ENCODE data around the gene TMEM138. TPM values are rescaled to one million over a fixed set of nuclear protein-coding genes. Genes with fewer than 3 reads are reported as not detected.
"Not testable (repeated sequence)": the region's sequence is repeated elsewhere in the genome, so short reads cannot be mapped to it uniquely, and the experiment has no call there.

Gene TMEM138
- total RNA-seq, 1 donor from 2014 or later: 38.8 TPM

GRCh38 chr11:61380884-61381283, 18.7 kb downstream of the TMEM138 start:
- TF ChIP-seq, protein P1, sequence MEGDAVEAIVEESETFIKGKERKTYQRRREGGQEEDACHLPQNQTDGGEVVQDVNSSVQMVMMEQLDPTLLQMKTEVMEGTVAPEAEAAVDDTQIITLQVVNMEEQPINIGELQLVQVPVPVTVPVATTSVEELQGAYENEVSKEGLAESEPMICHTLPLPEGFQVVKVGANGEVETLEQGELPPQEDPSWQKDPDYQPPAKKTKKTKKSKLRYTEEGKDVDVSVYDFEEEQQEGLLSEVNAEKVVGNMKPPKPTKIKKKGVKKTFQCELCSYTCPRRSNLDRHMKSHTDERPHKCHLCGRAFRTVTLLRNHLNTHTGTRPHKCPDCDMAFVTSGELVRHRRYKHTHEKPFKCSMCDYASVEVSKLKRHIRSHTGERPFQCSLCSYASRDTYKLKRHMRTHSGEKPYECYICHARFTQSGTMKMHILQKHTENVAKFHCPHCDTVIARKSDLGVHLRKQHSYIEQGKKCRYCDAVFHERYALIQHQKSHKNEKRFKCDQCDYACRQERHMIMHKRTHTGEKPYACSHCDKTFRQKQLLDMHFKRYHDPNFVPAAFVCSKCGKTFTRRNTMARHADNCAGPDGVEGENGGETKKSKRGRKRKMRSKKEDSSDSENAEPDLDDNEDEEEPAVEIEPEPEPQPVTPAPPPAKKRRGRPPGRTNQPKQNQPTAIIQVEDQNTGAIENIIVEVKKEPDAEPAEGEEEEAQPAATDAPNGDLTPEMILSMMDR (IDR thresholded peaks at IDR 0.05; ENCODE audit: insufficient read depth, low read length, poor library complexity, severe bottlenecking): no peak
- Histone ChIP-seq H3K36me3 (ENCODE audit: control insufficient read depth, insufficient read depth, low read length) (no peaks in the 10 kb centered on the region), H3K27me3 (ENCODE audit: control insufficient read depth, insufficient read depth, low read length) (no peaks in the 10 kb centered on the region), H3K4me3 (ENCODE audit: low read depth, low read length) (no peak overlapping the region)
- no peak for DNase-seq (ENCODE audit: low read depth)

GRCh38 chr11:61383859-61384258, 21.7 kb downstream of the TMEM138 start:
- not testable (repeated sequence) for H3K36me3 ChIP-seq (ENCODE audit: control insufficient read depth, insufficient read depth, low read length); DNase-seq (ENCODE audit: low read depth); H3K4me3 ChIP-seq (ENCODE audit: low read depth, low read length); H3K27me3 ChIP-seq (ENCODE audit: control insufficient read depth, insufficient read depth, low read length)

DNA sequence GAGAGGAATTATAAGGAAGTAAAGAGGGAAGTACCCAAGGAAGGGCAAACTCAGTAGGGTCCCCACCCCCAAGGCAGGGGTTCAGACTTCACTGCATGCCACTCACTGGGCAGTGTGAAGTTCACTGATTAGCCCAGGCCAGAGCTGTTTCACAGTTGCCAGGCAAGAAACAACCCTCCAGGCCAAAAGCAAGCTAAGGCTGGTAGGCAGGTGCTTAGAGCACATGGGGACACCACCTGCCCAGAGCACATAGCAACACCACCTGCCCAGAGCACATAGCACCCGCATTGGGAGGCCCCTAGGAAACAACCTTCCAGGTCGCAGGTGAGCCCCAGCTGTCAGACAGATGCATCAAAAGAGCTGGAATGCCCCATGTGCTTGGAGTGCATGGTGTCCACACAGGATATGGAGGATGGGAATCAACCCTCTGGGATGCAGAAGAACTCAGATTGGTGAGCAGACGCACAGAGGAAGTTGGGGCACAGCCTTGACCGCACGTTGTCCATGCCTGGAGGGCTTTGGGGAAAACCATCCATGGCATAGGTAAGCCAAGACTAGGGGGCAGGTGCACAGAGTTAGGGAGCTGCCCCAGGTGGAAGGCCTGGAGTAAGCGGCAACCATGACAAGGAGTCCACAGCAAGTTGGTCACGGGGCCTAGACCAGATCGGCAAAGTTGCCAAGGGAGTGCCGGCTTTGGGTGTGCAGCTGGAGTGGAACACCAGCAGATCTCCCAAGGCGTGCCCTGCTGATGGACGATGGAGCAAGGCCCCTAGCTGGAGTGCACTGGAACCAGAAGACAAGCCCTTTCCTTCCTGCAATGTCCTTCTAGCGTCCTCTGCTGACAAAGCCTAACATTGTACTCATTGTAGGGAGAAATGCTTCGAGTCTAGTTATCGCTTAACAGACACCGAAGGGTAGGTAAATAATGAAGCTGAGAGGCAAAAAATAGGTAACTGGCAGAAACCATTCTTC, 22.4 kb downstream of the TMEM138 start:
- TF ChIP-seq, protein P1 (IDR thresholded peaks at IDR 0.05; ENCODE audit: insufficient read depth, low read length, poor library complexity, severe bottlenecking): peak; percentile 21
- Histone ChIP-seq H3K4me3 (ENCODE audit: low read depth, low read length) (no peak overlapping the region), H3K27me3 (ENCODE audit: control insufficient read depth, insufficient read depth, low read length) (no peaks in the 10 kb centered on the region), H3K36me3 (ENCODE audit: control insufficient read depth, insufficient read depth, low read length) (no peaks in the 10 kb centered on the region)
- DNase-seq (ENCODE audit: low read depth): no peak

GRCh38 chr11:61390161-61390560, 28.0 kb downstream of the TMEM138 start:
- Histone ChIP-seq H3K36me3 (ENCODE audit: control insufficient read depth, insufficient read depth, low read length) (no peaks in the 10 kb centered on the region), H3K4me3 (ENCODE audit: low read depth, low read length) (no peak overlapping the region), H3K27me3 (ENCODE audit: control insufficient read depth, insufficient read depth, low read length) (no peaks in the 10 kb centered on the region)
- TF ChIP-seq, protein P1 (IDR thresholded peaks at IDR 0.05; ENCODE audit: insufficient read depth, low read length, poor library complexity, severe bottlenecking): no peak
- DNase-seq (ENCODE audit: low read depth): no peak

DNA sequence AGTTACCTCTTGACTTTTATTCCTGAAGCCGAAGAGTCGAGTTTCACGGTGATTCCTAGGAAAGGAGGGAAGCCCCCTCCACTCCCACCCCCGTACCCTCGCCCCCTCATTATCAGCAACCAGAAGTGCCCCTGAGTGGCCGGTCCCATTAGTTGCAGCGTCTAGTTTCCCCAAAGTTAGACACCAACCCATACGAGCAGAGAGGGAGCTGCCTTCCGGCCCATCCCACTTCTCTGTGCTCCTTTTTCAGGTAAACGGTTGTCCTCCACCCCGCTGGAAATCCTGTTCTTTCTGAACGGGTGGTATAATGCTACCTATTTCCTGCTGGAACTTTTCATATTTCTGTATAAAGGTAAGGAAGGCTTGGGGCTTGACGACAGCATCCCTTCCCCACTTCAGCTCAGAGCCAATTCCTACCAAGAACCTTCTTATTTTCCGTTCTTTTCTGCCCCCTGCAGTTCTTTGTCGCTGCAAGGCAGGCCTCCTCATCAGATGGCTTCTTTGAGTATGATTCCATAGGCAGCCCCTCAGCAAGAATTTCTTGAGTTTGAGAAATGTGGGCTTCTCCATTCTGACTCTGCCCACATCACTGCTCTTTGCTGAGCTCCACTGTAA, 30.9 kb downstream of the TMEM138 start:
- peak overlapping the region; percentile 69 for H3K4me3 ChIP-seq (ENCODE audit: low read depth, low read length)
- no peaks in the 10 kb centered on the region for H3K36me3 ChIP-seq (ENCODE audit: control insufficient read depth, insufficient read depth, low read length)
- H3K27me3 ChIP-seq (ENCODE audit: control insufficient read depth, insufficient read depth, low read length): no peaks in the 10 kb centered on the region
- DNase-seq (ENCODE audit: low read depth): no peak
- TF ChIP-seq, protein P1 (IDR thresholded peaks at IDR 0.05; ENCODE audit: insufficient read depth, low read length, poor library complexity, severe bottlenecking): peak; percentile 40

GRCh38 chr11:61401173-61401572, 39.0 kb downstream of the TMEM138 start:
- H3K27me3 ChIP-seq (ENCODE audit: control insufficient read depth, insufficient read depth, low read length): no peaks in the 10 kb centered on the region
- peaks cover 2% of the 10 kb centered on the region for H3K36me3 ChIP-seq (ENCODE audit: control insufficient read depth, insufficient read depth, low read length)
- no peak overlapping the region for H3K4me3 ChIP-seq (ENCODE audit: low read depth, low read length)
- TF ChIP-seq, protein P1 (IDR thresholded peaks at IDR 0.05; ENCODE audit: insufficient read depth, low read length, poor library complexity, severe bottlenecking): no peak
- DNase-seq (ENCODE audit: low read depth): no peak
